ENCODE data around the gene PER1. TPM values are rescaled to one million over a fixed set of nuclear protein-coding genes. Genes with fewer than 3 reads are reported as not detected.

PER1 gene
- total and polyA plus RNA-seq, 3 experiments from 2014 or later, result 12.1 to 35.8 (median 26.5) TPM

GRCh38 chr17:8160224-8160577, 8.0 kb upstream of the PER1 start:
- Histone ChIP-seq H3K27ac (ENCODE audit: low read depth, low read length) (no peak overlapping the region), H3K4me1 (ENCODE audit: insufficient read depth, low read length) (peaks cover 72% of the 10 kb centered on the region), H3K9me3 (ENCODE audit: low read length) (no peaks in the 10 kb centered on the region), H3K36me3 (ENCODE audit: insufficient read depth, low read length) (peaks cover 30% of the 10 kb centered on the region), H3K27me3 (ENCODE audit: insufficient read depth, low read length, poor library complexity, severe bottlenecking) (no peaks in the 10 kb centered on the region), H3K4me3 (ENCODE audit: low read length) (no peak overlapping the region)
- H3K4me1 Mint-ChIP-seq, result peaks cover 53 to 65% (median 54%) of the 10 kb centered on the region in 3 donors
- no peaks in the 10 kb centered on the region for H3K9me3 Mint-ChIP-seq
- no peak for DNase-seq
- POLR2A ChIA-PET, result interaction anchor here (0.5 to 1.8 kb wide), 3 partner anchors 9 to 25 kb away, joined by 4 to 14 read pairs (median 9); partner anchors contain the start of gene PER1
- peak overlapping the region; percentile 63 to 95 (median 91) for H3K4me3 Mint-ChIP-seq
- peak overlapping the region; percentile 64 to 98 (median 94) for H3K27ac Mint-ChIP-seq
- H3K27me3 Mint-ChIP-seq, result peaks cover 0 to 3% of the 10 kb centered on the region in 2 donors
- CTCF ChIA-PET, result interaction anchor here (1.0 to 3.9 kb wide), 8 partner anchors 10 to 62 kb away, joined by 3 to 19 read pairs (median 6); partner anchors contain the start of gene TMEM107
- peaks cover 5 to 46% (median 13%) of the 10 kb centered on the region in 3 donors for H3K36me3 Mint-ChIP-seq

GRCh38 chr17:8159459-8160223, 7.4 kb upstream of the PER1 start:
- H3K36me3 Mint-ChIP-seq, result peaks cover 5 to 47% (median 13%) of the 10 kb centered on the region in 3 donors

GRCh38 chr17:8159032-8159400, 6.8 kb upstream of the PER1 start:
- peak overlapping the region; percentile 11 for H3K27ac ChIP-seq (ENCODE audit: low read depth, low read length)
- Mint-ChIP-seq H3K9me3 (no peaks in the 10 kb centered on the region), H3K36me3 (peaks cover 7 to 49% (median 14%) of the 10 kb centered on the region in 3 donors), H3K27me3 (peaks cover 0 to 5% of the 10 kb centered on the region in 2 donors), H3K4me1 (peaks cover 41 to 65% (median 42%) of the 10 kb centered on the region in 3 donors), H3K4me3 (peak overlapping the region; percentile 41 to 86 (median 72)), H3K27ac (peak overlapping the region; percentile 93 to 99 (median 96))
- H3K4me3 ChIP-seq (ENCODE audit: low read length), result no peak overlapping the region
- ChIA-PET POLR2A (interaction anchor here (0.6 to 4.3 kb wide), 8 partner anchors 14 to 136 kb away, joined by 3 to 36 read pairs (median 4); partner anchors contain the start of gene SLC25A35), CTCF (interaction anchor here (0.8 to 11.7 kb wide), 12 partner anchors 9 to 143 kb away, joined by 3 to 108 read pairs (median 8); partner anchors contain the start of genes HES7 and TMEM107)
- no peaks in the 10 kb centered on the region for H3K27me3 ChIP-seq (ENCODE audit: insufficient read depth, low read length, poor library complexity, severe bottlenecking)
- peak in 1 of 5 donors; percentile 46 for DNase-seq
- H3K9me3 ChIP-seq (ENCODE audit: low read length), result no peaks in the 10 kb centered on the region
- H3K36me3 ChIP-seq (ENCODE audit: insufficient read depth, low read length), result peaks cover 30% of the 10 kb centered on the region
- peaks cover 72% of the 10 kb centered on the region for H3K4me1 ChIP-seq (ENCODE audit: insufficient read depth, low read length)

More at GRCh38 chr17:8159459-8160223, 7.4 kb upstream of the PER1 start:
- H3K36me3 ChIP-seq (ENCODE audit: insufficient read depth, low read length), result peaks cover 30% of the 10 kb centered on the region
- Mint-ChIP-seq H3K27me3 (peaks cover 0 to 6% of the 10 kb centered on the region in 2 donors), H3K4me3 (peak overlapping the region in 6 of 7 donors; percentile 59 to 85 (median 68)), H3K4me1 (peaks cover 47 to 65% (median 49%) of the 10 kb centered on the region in 3 donors), H3K9me3 (no peaks in the 10 kb centered on the region), H3K27ac (peak overlapping the region; percentile 31 to 98 (median 94))
- H3K27ac ChIP-seq (ENCODE audit: low read depth, low read length), result peak overlapping the region; percentile 11
- no peaks in the 10 kb centered on the region for H3K27me3 ChIP-seq (ENCODE audit: insufficient read depth, low read length, poor library complexity, severe bottlenecking)
- H3K4me1 ChIP-seq (ENCODE audit: insufficient read depth, low read length), result peaks cover 72% of the 10 kb centered on the region
- DNase-seq, result peak in 1 of 5 donors; percentile 47
- ChIA-PET CTCF (interaction anchor here (1.0 to 6.2 kb wide), 12 partner anchors 8 to 63 kb away, joined by 3 to 52 read pairs (median 6); partner anchors contain the start of genes HES7 and TMEM107), POLR2A (interaction anchor here (0.5 to 4.3 kb wide), 7 partner anchors 8 to 83 kb away, joined by 3 to 36 read pairs (median 4); partner anchors contain the start of gene PER1)
- H3K4me3 ChIP-seq (ENCODE audit: low read length), result no peak overlapping the region
- H3K9me3 ChIP-seq (ENCODE audit: low read length), result no peaks in the 10 kb centered on the region

- no peaks in the 10 kb centered on the region for H3K9me3 ChIP-seq (ENCODE audit: low read length)
- H3K4me3 ChIP-seq (ENCODE audit: low read length), result no peak overlapping the region
- Mint-ChIP-seq H3K4me1 (peaks cover 35 to 65% (median 39%) of the 10 kb centered on the region in 3 donors), H3K4me3 (peak overlapping the region; percentile 41 to 86 (median 72)), H3K27ac (peak overlapping the region; percentile 93 to 99 (median 96)), H3K9me3 (no peaks in the 10 kb centered on the region), H3K27me3 (peaks cover 0 to 5% of the 10 kb centered on the region in 2 donors), H3K36me3 (peaks cover 8 to 53% (median 15%) of the 10 kb centered on the region in 3 donors)
- H3K4me1 ChIP-seq (ENCODE audit: insufficient read depth, low read length), result peaks cover 72% of the 10 kb centered on the region
- H3K27ac ChIP-seq (ENCODE audit: low read depth, low read length), result peak overlapping the region; percentile 35
- no peaks in the 10 kb centered on the region for H3K27me3 ChIP-seq (ENCODE audit: insufficient read depth, low read length, poor library complexity, severe bottlenecking)
- DNase-seq, result peak; percentile 79 to 91 (median 83)
- ChIA-PET CTCF (interaction anchor here (0.8 to 11.7 kb wide), 17 partner anchors 9 to 143 kb away, joined by 3 to 108 read pairs (median 5); partner anchors contain the start of genes HES7 and TMEM107), POLR2A (interaction anchor here (0.6 to 5.6 kb wide), 9 partner anchors 15 to 137 kb away, joined by 3 to 37 read pairs (median 4); partner anchors contain the start of gene SLC25A35)
- peaks cover 30% of the 10 kb centered on the region for H3K36me3 ChIP-seq (ENCODE audit: insufficient read depth, low read length)
Observed at GRCh38 chr17:8158267-8159031, 6.2 kb upstream of the PER1 start.

GRCh38 chr17:8156246-8156992, 4.2 kb upstream of the PER1 start:
- H3K36me3 Mint-ChIP-seq, result peaks cover 8 to 58% (median 15%) of the 10 kb centered on the region in 3 donors
- H3K4me3 Mint-ChIP-seq, result no peak overlapping the region
- Histone ChIP-seq H3K9me3 (ENCODE audit: low read length) (no peaks in the 10 kb centered on the region), H3K27me3 (ENCODE audit: insufficient read depth, low read length, poor library complexity, severe bottlenecking) (no peaks in the 10 kb centered on the region), H3K27ac (ENCODE audit: low read depth, low read length) (peak overlapping the region; percentile 100), H3K4me3 (ENCODE audit: low read length) (peak overlapping the region; percentile 100), H3K36me3 (ENCODE audit: insufficient read depth, low read length) (peaks cover 20% of the 10 kb centered on the region), H3K4me1 (ENCODE audit: insufficient read depth, low read length) (peaks cover 77% of the 10 kb centered on the region)
- CTCF ChIA-PET, result interaction anchor here (0.9 to 11.7 kb wide), 18 partner anchors 8 to 469 kb away, joined by 3 to 108 read pairs (median 6); partner anchors contain the start of genes ALOXE3, BORCS6, HES7 and SLC25A35
- POLR2A ChIA-PET, result interaction anchor here (0.6 to 5.6 kb wide), 18 partner anchors 8 to 470 kb away, joined by 3 to 40 read pairs (median 7); partner anchors contain the start of genes AURKB, BORCS6, CTC1 and HES7
- peak; percentile 100 for DNase-seq
- peaks cover 0 to 3% (median 0%) of the 10 kb centered on the region in 5 donors for H3K9me3 Mint-ChIP-seq
- peaks cover 0 to 14% of the 10 kb centered on the region in 2 donors for H3K27me3 Mint-ChIP-seq
- no peak overlapping the region for H3K27ac Mint-ChIP-seq
- peaks cover 32 to 73% (median 48%) of the 10 kb centered on the region in 3 donors for H3K4me1 Mint-ChIP-seq

GRCh38 chr17:8155996-8156245, 3.7 kb upstream of the PER1 start:
- POLR2A ChIA-PET, result interaction anchor here (1.0 to 5.6 kb wide), 15 partner anchors 8 to 139 kb away, joined by 4 to 40 read pairs (median 8); partner anchors contain the start of genes AURKB, BORCS6, CTC1 and HES7
- no peak overlapping the region for H3K27ac Mint-ChIP-seq
- H3K4me3 Mint-ChIP-seq, result no peak overlapping the region
- Histone ChIP-seq H3K4me3 (ENCODE audit: low read length) (peak overlapping the region; percentile 100), H3K27ac (ENCODE audit: low read depth, low read length) (peak overlapping the region; percentile 100), H3K36me3 (ENCODE audit: insufficient read depth, low read length) (peaks cover 15% of the 10 kb centered on the region), H3K9me3 (ENCODE audit: low read length) (no peaks in the 10 kb centered on the region), H3K4me1 (ENCODE audit: insufficient read depth, low read length) (peaks cover 74% of the 10 kb centered on the region), H3K27me3 (ENCODE audit: insufficient read depth, low read length, poor library complexity, severe bottlenecking) (no peaks in the 10 kb centered on the region)
- H3K36me3 Mint-ChIP-seq, result peaks cover 8 to 58% (median 11%) of the 10 kb centered on the region in 3 donors
- H3K9me3 Mint-ChIP-seq, result peaks cover 0 to 4% (median 0%) of the 10 kb centered on the region in 5 donors
- peaks cover 0 to 19% of the 10 kb centered on the region in 2 donors for H3K27me3 Mint-ChIP-seq
- H3K4me1 Mint-ChIP-seq, result peaks cover 29 to 73% (median 46%) of the 10 kb centered on the region in 3 donors
- no peak for DNase-seq
- CTCF ChIA-PET, result interaction anchor here (1.1 to 11.7 kb wide), 12 partner anchors 15 to 145 kb away, joined by 3 to 108 read pairs (median 8); partner anchors contain the start of genes ALOXE3, HES7 and SLC25A35

All from CD8-positive, alpha-beta memory T cell (primary cell).